Gastrocnemius medialis (tissue), 4 donors: ENCODE measurements around the gene PIGH.

Experiments used
- CTCF ChIP-seq, 5 experiments: fragments of 450-650 bp in 3 of 5; fragments of 200-600 bp in 2 of 5; sonication (generic) in 2 of 5; IDR thresholded peaks in 4 of 5; conservative IDR thresholded peaks in 1 of 5; 1 replicate in 4 of 5; 2 replicates in 1 of 5; pipeline ENCODE4 v1.5.1; 2016 to 2019; ENCODE audit warnings: antibody characterized with exemption in 5 of 5, mild to moderate bottlenecking in 3 of 5, moderate library complexity in 3 of 5
- POLR2A ChIP-seq, 2 donors: fragments of 450-650 bp; IDR thresholded peaks; one replicate each; pipeline ENCODE4 v1.6.1; 2017; ENCODE audit warnings: antibody characterized with exemption in 2 of 2, mild to moderate bottlenecking in 2 of 2, moderate library complexity in 2 of 2

GRCh38 chr14:67551123-67551522 lies 48.9 kb downstream of the PIGH start:
- TF ChIP-seq CTCF (IDR thresholded peaks at IDR 0.05 in 4 of 5, conservative IDR thresholded peaks at IDR 0.05 in 1 of 5) (no peak), POLR2A (IDR thresholded peaks at IDR 0.05) (no peak)
